K562 (cell line): Measurements from ENCODE around the gene CCNL2. TPM values are rescaled to one million over a fixed set of nuclear protein-coding genes. Genes with fewer than 3 reads are reported as not detected.

ENCODE experiments used
- CHD1 ChIP-seq: fragments of 200-600 bp; sonication (generic); IDR thresholded peaks from one replicate; pipeline ENCODE4 v1.6.1; 2012; ENCODE audit warnings: mild to moderate bottlenecking, moderate library complexity, low read length, inconsistent platforms
- CHD2 ChIP-seq: IDR thresholded peaks from 2 replicates; pipeline ENCODE4 v1.6.1; 2011; ENCODE audit warnings: low read depth, low read length
- ETS2 ChIP-seq: IDR thresholded peaks from 2 replicates; pipeline ENCODE4 v1.6.1; 2016; ENCODE audit warnings: borderline replicate concordance, missing genetic modification characterization, mild to moderate bottlenecking, moderate library complexity, missing compliant biosample characterization; ENCODE audit not compliant: poor library complexity, severe bottlenecking
- KLF13 ChIP-seq: fragments of 450-650 bp; IDR thresholded peaks from 2 replicates; pipeline ENCODE4 v1.6.1; 2016; ENCODE audit warnings: missing genetic modification characterization, low read depth, mild to moderate bottlenecking, missing compliant biosample characterization, moderate library complexity, borderline replicate concordance
- MCM3 ChIP-seq: fragments of 450-650 bp; IDR thresholded peaks from 2 replicates; pipeline ENCODE4 v1.6.1; 2016
- MEIS2 ChIP-seq: fragments of 450-650 bp; IDR thresholded peaks from 2 replicates; pipeline ENCODE4 v1.6.1; 2014; ENCODE audit warnings: mild to moderate bottlenecking; ENCODE audit not compliant: partially characterized antibody
- MLX ChIP-seq, 2 experiments: fragments of 450-650 bp in 1 of 2; sonication (generic) in 1 of 2; formaldehyde crosslinking; conservative IDR thresholded peaks; 2 replicates each; pipeline versions ENCODE4 v1.4.0 to v1.8.1; 2020 to 2022; ENCODE audit warnings: mild to moderate bottlenecking in 1 of 2, missing genetic modification reagents in 1 of 2
- NKRF ChIP-seq: fragments of 450-650 bp; IDR thresholded peaks from 2 replicates; pipeline ENCODE4 v1.6.1; 2016; ENCODE audit warnings: borderline replicate concordance
- NR3C1 ChIP-seq: sonication (generic); formaldehyde crosslinking; IDR thresholded peaks from 2 replicates; pipeline ENCODE4 v1.8.1; 2022; ENCODE audit warnings: missing genetic modification reagents
- RB1 ChIP-seq: fragments of 450-650 bp; IDR thresholded peaks from 2 replicates; pipeline ENCODE4 v1.6.1; 2017; ENCODE audit warnings: low read depth, mild to moderate bottlenecking
- TOE1 ChIP-seq, 2 experiments: fragments of 450-650 bp in 1 of 2; sonication (generic) in 1 of 2; formaldehyde crosslinking in 1 of 2; IDR thresholded peaks; 2 replicates each; pipeline versions ENCODE4 v1.7.1 to v1.8.0; 2016 to 2022; ENCODE audit warnings: borderline replicate concordance in 2 of 2, mild to moderate bottlenecking in 2 of 2, antibody characterized with exemption in 1 of 2, inconsistent platforms in 1 of 2, low read depth in 1 of 2, missing genetic modification reagents in 1 of 2, moderate library complexity in 1 of 2
- ZBTB43 ChIP-seq: sonication (generic); formaldehyde crosslinking; IDR thresholded peaks from 2 replicates; pipeline ENCODE4 v1.8.0; 2023; ENCODE audit warnings: mild to moderate bottlenecking, missing genetic modification reagents
- ZNF224 ChIP-seq: sonication (generic); formaldehyde crosslinking; IDR thresholded peaks from 2 replicates; pipeline ENCODE4 v1.8.0; 2022; ENCODE audit warnings: mild to moderate bottlenecking, missing genetic modification reagents
- ZNF282 ChIP-seq: sonication (generic); formaldehyde crosslinking; IDR thresholded peaks from 2 replicates; pipeline ENCODE4 v1.8.1; 2023; ENCODE audit warnings: missing genetic modification reagents
- ZNF830 ChIP-seq: fragments of 250-450 bp; sonication (Bioruptor Pico); IDR thresholded peaks from 2 replicates; pipeline ENCODE4 v1.5.0; 2021; ENCODE audit warnings: mild to moderate bottlenecking
- polyA plus RNA-seq, 8 experiments: library from polyadenylated mRNA; depleted of rRNA in 4 of 8; stranded (reverse) in 5 of 8; unstranded in 3 of 8; fragments of >200 nt; fragmentation: Nextera tagmentation in 2 of 8; fragmentation: Illumina TruSeq in 1 of 8; extraction: Ambion mirVana in 2 of 8; extraction: Trizol in 1 of 8; gene quantifications; 2 replicates each; pipeline versions ENCODE4 v1.2.1 to v1.2.3, GENCODE V29; 2011 to 2014; ENCODE audit warnings: inconsistent platforms in 1 of 8, missing spikeins in 1 of 8
- total RNA-seq, 7 experiments: library from RNA; depleted of rRNA in 6 of 7; stranded (reverse); fragments of >200 nt in 6 of 7; fragmentation: Illumina TruSeq in 2 of 7; extraction: Trizol in 2 of 7; gene quantifications; 2 replicates each; pipeline versions ENCODE4 v1.2.1 to v1.2.3, GENCODE V29; 2011 to 2021; ENCODE audit warnings: low replicate concordance in 1 of 7
- TF ChIP-seq, protein P1 (sequence below): fragments of 250-450 bp; sonication (Bioruptor Pico); IDR thresholded peaks from 2 replicates; pipeline ENCODE4 v1.9.0; 2021; ENCODE audit warnings: mild to moderate bottlenecking, inconsistent platforms

CCNL2 gene
- total and polyA plus RNA-seq, 9 of the 15 experiments (the other 6 are each of a cell fraction or from before 2014, with no cell fraction given), result 2.8 to 287 (median 94.5) TPM

DNA sequence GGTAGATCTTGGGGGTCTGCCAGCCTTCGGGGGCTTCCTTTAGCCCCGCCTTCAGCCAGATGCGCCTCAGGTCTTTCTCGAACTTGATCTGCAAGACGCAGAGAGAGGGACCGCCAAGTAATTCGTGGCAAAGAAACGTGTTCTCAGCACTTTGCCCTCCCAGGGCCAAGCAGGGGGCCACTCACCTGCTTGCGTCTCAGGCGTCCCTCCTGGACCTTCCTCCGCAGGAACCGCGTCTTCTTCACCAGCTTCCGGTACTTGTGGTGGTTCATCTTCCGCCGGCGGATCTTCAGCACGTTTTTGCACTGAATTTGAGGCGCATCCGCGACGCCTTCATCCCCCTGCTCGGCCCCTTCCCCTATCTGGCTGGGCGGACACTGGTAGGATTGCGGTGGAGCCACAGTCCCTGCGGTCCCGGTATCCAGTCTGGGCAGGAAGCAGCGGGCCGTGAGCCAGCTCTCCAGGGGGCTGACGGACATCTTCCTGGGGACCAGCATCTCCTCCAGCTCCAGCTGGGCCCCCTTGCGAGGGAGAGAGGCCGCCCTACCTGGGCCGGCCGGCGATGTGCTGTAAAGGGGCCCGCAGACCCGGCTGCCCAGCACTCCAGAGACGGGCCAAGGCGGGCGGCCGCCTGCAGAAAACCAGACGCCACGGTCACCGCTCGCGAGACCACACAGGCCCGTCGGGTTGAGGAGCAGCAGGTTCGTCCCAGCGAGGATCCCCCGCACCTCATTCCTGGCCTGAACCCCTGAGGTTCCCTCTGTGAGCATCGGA lies 25.1 kb downstream of the CCNL2 start (continued):
- TF ChIP-seq ZBTB43 (CRISPR knock-in tag), result 0 out of 2 replicates have a peak, but pooled peaks have one; percentile 47
- TF ChIP-seq CHD1, result peak; percentile 31
- TF ChIP-seq MCM3, result no peak
- TF ChIP-seq ZNF830 (CRISPR knock-in tag), result no peak
- TF ChIP-seq MLX (CRISPR knock-in tag; conservative IDR thresholded peaks at IDR 0.05), result 0 out of 4 replicates have a peak, but pooled peaks of 1 of the 2 experiments have one; percentile 37
- no peak for TF ChIP-seq TOE1 (IDR thresholded peaks at IDR 0.05; ENCODE audit: borderline replicate concordance)
- peak; percentile 42; the same call in 1 of the 2 replicates for TF ChIP-seq TOE1 (CRISPR knock-in tag; IDR thresholded peaks at IDR 0.05; ENCODE audit: borderline replicate concordance, low read depth)
- TF ChIP-seq NR3C1 (CRISPR knock-in tag), result peak; percentile 22; the same call in 1 of the 2 replicates
- 0 out of 2 replicates have a peak, but pooled peaks have one; percentile 2 for TF ChIP-seq RB1
- no peak for TF ChIP-seq ETS2
- 0 out of 2 replicates have a peak, but pooled peaks have one; percentile 6 for TF ChIP-seq ZNF224 (CRISPR knock-in tag)
- no peak for TF ChIP-seq NKRF
- TF ChIP-seq KLF13 (tag), result no peak
- TF ChIP-seq, protein P1, sequence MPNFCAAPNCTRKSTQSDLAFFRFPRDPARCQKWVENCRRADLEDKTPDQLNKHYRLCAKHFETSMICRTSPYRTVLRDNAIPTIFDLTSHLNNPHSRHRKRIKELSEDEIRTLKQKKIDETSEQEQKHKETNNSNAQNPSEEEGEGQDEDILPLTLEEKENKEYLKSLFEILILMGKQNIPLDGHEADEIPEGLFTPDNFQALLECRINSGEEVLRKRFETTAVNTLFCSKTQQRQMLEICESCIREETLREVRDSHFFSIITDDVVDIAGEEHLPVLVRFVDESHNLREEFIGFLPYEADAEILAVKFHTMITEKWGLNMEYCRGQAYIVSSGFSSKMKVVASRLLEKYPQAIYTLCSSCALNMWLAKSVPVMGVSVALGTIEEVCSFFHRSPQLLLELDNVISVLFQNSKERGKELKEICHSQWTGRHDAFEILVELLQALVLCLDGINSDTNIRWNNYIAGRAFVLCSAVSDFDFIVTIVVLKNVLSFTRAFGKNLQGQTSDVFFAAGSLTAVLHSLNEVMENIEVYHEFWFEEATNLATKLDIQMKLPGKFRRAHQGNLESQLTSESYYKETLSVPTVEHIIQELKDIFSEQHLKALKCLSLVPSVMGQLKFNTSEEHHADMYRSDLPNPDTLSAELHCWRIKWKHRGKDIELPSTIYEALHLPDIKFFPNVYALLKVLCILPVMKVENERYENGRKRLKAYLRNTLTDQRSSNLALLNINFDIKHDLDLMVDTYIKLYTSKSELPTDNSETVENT (CRISPR knock-in tag), result 0 out of 2 replicates have a peak, but pooled peaks have one; percentile 8
- TF ChIP-seq CHD2, result peak; percentile 39; the same call in 1 of the 2 replicates
- no peak for TF ChIP-seq MEIS2
- 0 out of 2 replicates have a peak, but pooled peaks have one; percentile 48 for TF ChIP-seq ZNF282 (CRISPR knock-in tag)
